HUDEP-2 (cell line): ENCODE data around the gene IQCE.

Experiments used
- DNase-seq, 76 experiments: peaks; one replicate each; lab custom pipeline; 2025; ENCODE audit not compliant: unreplicated experiment in 76 of 76; lab: John Stamatoyannopoulos, UW

Gene IQCE

DNA sequence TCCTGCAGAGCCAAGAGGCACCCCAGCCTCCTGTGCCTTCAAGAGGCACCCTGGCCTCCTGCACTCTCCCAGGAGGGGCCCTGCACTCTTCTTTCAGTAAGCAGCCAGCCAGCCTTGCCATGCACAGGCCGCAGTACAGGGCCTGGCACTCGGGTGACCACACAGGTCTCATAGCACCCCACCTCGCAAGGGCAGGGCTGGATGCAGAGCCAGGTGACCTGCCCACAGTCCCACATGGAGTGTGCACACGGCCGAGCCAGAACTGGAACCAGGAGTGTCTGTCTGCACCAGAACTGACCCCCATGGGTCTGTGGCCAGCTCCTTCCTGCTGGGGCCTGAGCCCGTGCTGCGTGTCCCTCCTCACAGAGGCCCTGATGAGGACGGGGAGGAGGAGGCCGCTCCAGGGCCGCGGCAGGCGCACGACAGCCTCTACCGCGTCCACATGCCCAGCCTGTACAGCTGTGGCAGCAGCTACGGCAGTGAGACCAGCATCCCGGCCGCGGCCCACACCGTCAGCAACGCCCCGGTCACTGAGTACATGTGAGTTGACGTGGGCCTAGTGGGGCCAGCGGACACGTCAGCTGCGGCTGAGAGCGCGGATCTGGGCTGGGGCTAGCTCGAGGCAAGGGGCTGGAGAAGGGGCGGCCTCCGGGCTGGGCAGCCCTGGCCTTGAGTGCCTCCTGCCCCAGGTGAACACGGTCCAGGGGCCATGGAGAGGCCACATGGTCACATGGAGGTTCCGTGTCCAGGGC lies 99.3 kb downstream of the IQCE start:
- no peak for DNase-seq

DNA sequence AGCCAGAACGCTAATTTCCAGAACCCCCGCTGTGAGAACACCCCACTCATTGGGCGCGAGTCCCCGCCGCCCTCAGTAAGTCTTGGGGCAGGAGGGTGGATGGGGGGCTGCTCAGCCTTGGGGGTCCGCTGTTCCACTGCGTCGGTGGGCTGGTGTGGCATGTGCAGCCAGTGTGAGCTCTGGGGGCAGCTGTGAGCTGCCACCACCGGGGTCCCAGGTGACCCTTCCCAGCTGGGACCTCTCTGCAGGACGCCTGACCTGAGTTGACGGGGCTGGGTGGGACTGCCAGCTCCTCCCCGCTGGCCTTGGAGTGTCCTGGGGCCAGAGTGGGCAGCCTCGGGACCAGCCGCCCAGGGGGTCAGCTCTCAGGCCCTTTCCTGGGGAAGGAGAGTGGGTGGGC lies 100.2 kb downstream of the IQCE start:
- DNase-seq = no peak

DNA sequence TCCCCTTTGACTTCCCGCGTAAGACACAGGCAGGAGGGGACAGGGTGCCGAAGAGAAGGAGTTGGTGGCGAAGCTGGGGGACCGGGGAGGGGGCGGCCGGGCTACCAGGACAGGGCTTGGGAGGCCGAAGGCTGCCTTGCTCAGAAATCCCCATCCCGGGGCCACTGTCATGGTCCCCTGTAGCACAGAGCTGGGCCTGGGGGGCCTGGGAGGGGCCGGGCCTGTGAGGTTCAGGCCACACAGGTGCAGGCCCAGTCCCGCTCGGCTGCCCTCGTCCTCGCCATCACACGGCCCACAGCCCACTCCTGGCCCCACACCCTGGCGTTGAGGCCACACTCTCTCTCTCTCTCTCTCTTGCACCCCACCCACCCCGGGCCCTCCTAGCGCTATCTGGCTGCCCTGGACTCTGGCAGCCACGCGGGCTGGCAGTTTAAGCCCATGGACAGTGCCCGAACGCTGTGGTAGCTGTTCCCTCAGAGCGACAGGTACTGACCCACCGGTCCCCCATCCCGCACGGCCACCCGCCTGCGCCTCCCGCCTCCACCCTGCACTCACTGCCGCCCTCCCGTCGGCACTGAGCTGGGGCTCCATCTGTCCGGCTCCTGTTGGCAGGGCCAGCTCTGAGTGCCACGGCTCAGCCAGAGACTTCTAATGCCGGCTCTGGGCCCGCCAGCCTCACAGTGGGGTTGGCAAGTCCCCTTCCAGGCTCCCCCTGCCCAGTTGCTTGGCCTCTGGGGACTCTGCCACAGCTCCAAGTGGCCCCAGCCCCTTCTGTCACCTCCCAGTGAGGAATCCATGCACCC lies 101.0 kb downstream of the IQCE start:
- no peak for DNase-seq

DNA sequence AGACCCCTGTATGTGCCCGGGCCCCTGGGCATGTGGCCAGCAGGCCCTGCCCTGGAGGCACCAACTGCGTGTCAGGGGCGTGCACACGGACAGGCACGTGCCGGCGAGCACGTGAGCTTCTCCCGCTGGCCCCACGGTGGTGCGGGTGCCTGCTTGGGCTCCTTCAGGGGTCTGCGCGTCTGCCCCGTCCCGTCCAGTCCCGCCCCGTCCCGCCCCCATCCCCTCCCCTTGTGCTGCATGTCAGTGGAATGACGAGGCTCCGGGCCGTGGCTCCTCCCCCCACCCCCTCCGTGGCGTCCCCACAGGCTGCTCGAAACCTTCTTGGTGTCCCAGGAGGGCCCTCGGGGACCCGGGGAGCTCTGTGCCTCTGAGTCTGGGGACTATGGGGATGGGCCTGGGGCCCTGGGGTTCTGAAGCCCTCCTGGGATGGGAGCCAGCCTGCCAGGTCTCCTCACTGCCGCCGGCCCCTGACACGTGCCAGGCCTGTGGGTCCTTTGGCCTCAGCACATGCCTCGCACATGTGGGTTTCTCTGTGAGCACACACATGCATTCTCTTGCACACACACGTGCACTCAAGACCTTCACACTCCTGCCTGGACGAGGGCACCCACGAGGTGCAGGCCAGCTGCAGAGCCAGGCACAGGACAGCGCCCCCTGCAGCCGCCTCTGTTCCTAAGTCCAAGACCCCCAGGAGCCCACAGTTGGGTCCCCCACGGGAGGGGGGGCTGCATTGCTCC lies 101.7 kb downstream of the IQCE start:
- no peak for DNase-seq

DNA sequence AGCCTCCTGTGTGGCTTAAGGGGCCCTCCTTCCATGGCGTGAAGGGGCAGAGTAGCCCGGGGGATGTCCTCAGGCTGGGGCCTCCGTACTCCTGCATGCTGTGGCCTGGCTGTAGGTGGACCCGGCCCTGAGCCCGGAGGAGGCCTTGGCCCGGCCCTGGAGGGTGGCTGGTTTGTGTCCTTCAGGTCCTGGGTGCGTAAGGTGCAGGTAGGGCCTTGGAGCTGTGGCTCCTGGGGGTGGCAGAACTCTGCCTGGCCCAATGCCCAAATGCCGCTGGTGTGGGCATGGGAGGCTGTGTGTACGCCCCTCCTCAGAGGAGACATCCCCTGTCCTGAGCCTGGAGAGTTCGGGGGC lies 102.3 kb downstream of the IQCE start:
- DNase-seq = no peak

DNA sequence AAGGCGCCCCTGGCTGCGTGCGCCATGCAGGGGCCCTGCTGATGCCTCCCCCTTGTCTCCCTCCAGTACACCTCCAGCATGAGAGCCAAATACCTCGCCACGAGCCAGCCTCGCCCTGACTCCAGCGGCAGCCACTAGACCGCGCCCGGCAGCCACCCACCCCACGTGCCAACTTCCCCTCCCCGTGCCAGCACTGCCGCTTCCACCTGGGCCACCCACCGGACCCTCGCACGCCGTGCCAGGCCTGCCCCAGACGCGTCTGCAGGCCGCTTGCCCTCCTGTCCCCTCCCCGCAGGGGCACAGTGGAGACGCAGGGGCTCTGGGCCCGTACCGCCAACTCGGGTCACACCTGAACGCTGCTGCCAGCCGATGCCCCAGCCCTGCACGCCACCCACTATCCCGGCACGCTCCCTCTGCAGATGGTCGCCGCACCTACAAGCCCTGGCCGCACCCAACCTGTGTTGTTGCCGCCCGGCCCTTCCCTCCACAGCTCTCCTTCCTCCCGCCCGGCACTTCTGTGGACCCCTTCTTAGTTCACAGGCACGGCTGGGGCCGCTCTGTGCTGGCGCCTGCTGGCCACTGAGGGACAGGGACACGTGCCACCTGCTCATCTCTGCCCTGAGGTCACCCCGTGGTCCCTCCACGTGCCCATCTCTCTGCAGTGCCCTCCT lies 103.0 kb downstream of the IQCE start:
- no peak for DNase-seq

DNA sequence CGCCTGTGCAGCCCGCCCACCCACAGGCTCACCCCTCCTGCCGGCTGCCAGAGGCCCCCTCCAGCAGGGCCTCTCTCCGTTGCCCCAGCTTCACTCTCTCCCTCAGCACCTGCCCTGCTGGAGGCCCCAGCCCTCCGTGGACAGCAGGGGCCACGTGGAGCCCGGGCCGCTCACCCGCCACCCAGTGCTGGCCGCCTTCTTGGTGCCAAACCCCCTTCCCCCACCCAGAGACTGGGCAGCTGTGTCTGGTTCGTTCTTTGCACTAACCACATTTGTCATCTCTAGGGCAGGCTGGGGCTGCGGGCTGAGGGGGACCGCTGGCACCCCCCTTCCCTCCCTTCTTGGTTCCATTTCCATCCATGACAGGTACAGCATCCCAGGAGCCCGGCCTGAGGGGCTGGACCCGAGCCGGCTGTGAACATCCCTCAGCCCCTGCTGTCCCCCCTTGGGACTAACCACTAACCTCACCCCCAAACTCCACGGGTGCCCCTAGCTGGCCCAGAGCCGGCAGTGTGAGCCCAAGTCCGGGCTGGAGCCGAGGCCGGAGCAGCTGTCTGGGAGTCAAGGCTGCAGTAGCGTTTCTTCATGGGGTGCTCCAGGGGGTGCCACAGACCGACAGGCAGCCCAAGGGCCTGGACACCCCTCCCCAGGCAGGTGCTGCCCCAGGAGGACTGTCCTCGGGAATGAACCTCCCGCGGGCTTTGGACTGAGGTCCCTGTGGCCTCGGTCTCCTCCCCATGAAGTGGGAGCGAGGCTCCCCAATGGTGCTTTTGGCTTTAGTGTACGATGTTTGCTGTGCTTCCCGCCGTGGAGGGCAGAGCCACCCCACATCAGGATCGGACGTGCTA lies 103.7 kb downstream of the IQCE start:
- DNase-seq = no peak

DNA sequence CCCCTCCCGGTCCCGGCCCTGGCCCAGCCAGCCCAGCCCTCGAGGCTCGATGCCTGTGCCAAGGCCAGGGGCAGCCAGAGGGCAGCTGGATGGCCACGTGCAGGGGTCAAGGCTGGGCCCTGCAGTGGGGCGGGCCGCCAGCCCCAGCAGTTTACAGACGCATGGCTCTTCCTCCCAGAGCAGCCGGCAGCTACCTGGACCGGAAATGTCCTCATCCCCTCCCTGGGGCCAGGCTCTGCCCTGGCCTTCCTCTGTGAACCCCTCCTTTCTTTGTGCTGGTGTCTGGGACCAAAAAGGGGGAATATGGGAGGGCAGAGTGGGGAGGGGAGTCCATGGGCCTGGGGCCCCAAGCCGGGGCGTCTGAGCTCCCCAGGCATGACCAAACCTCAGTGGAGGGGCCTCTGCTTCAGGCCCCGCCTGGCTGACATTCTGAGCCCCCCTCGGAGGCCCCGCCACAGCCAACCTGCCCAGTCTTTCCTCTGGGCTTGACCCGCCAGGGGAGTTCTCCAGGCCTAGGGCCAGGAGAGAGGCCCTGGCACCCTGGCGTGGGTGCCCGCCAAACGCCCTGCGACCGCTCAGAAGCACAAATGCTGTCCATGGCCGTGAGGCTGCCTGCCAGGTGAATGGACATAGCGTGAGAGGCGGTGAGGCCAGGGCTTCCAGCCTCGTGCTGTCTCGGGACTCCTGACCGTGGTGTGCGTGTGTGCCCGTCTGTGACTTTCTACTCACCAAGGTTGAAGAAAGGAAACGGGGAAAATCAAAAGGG lies 104.5 kb downstream of the IQCE start:
- DNase-seq = no peak

DNA sequence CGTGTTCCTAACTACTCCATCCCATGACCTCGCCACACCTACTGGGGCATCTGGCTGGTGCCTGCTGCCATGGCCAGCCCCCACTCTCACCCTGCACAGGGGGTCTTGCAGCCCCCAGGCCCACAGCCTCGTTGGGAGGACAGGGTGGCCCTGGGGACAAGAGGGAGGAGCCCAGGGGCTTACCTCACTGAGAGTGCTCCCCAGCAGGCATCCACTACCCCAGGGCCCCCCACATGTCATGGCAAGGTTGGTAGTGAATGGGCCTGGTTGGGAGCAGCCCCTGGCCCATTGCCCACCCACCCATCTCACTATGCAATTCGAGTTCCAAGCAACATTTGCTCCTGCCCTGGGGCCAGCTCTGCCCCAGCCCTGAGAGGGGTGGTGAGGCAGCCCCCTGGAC lies 105.2 kb downstream of the IQCE start:
- DNase-seq = no peak
